Neural cell (in vitro differentiated cells): Measurements from ENCODE around the gene OVAAL. TPM values are rescaled to one million over a fixed set of nuclear protein-coding genes. Genes with fewer than 3 reads are reported as not detected.

Source experiments
- H2AFZ ChIP-seq: fragments of 200-600, 300-800 bp; sonication (generic), shearing (Covaris generic); 2 replicates; pipeline ENCODE4 v1.6.0; 2014; ENCODE audit warnings: low read depth, mild to moderate bottlenecking, antibody characterized with exemption, low read length, moderate library complexity
- H3F3A ChIP-seq: fragments of 200-600 bp; shearing (Covaris generic); 2 replicates; pipeline ENCODE4 v1.6.1; 2016; ENCODE audit warnings: mild to moderate bottlenecking, moderate library complexity, mixed read lengths, antibody characterized with exemption, low read length; ENCODE audit not compliant: insufficient read depth, poor library complexity, severe bottlenecking
- H3K27ac ChIP-seq: fragments of 200-600, 300-800 bp; sonication (generic), shearing (Covaris generic); 2 replicates; pipeline ENCODE4 v1.5.1; 2014; ENCODE audit warnings: mild to moderate bottlenecking, low read length, moderate library complexity
- H3K27me3 ChIP-seq: fragments of 300-800, 200-600 bp; sonication (generic), shearing (Covaris generic); 2 replicates; pipeline ENCODE4 v1.6.0; 2014; ENCODE audit warnings: mild to moderate bottlenecking, low read depth, low read length, moderate library complexity; ENCODE audit not compliant: insufficient read depth
- H3K36me3 ChIP-seq: fragments of 300-800, 200-600 bp; sonication (generic), shearing (Covaris generic); 2 replicates; pipeline ENCODE4 v1.5.1; 2014; ENCODE audit warnings: mild to moderate bottlenecking, antibody characterized with exemption, low read length, moderate library complexity; ENCODE audit not compliant: insufficient read depth
- H3K4me2 ChIP-seq: fragments of 300-800, 200-600 bp; sonication (generic), shearing (Covaris generic); 2 replicates; pipeline ENCODE4 v1.6.0; 2014; ENCODE audit warnings: mild to moderate bottlenecking, low read length
- H3K4me3 ChIP-seq: fragments of 300-800, 200-600 bp; sonication (generic), shearing (Covaris generic); 2 replicates; pipeline ENCODE4 v1.5.1; 2014; ENCODE audit warnings: mild to moderate bottlenecking, low read length, moderate library complexity
- H3K79me2 ChIP-seq: fragments of 200-600 bp; shearing (Covaris generic); replicated peaks from 2 replicates; pipeline ENCODE4 v1.6.0; 2014; ENCODE audit warnings: mild to moderate bottlenecking, low read length, moderate library complexity; ENCODE audit not compliant: insufficient read depth
- H3K9ac ChIP-seq: fragments of 300-800, 200-600 bp; sonication (generic), shearing (Covaris generic); 2 replicates; pipeline ENCODE4 v1.6.1; 2016; ENCODE audit warnings: mild to moderate bottlenecking, low read length, mixed read lengths
- H3K9me2 ChIP-seq: fragments of 200-600 bp; shearing (Covaris generic); 2 replicates; pipeline ENCODE4 v1.6.1; 2016; ENCODE audit warnings: mild to moderate bottlenecking, low read length, mixed read lengths; ENCODE audit not compliant: insufficient read depth
- H3K9me3 ChIP-seq: fragments of 200-600, 300-800 bp; sonication (generic), shearing (Covaris generic); 2 replicates; pipeline ENCODE4 v1.6.1; 2016; ENCODE audit warnings: mild to moderate bottlenecking, mixed run types, low read length, moderate library complexity, mixed read lengths
- H4K20me1 ChIP-seq: fragments of 200-600 bp; shearing (Covaris generic); 2 replicates; pipeline ENCODE4 v1.6.1; 2016; ENCODE audit warnings: mild to moderate bottlenecking, mixed run types; ENCODE audit not compliant: insufficient read depth
- EP300 ChIP-seq: fragments of 450-650 bp; conservative IDR thresholded peaks from 2 replicates; pipeline ENCODE4 v1.6.1; 2014; ENCODE audit warnings: antibody characterized with exemption, mild to moderate bottlenecking, moderate library complexity; ENCODE audit not compliant: poor library complexity, severe bottlenecking
- EZH2 ChIP-seq: fragments of 200-600, 300-800 bp; shearing (Covaris generic), sonication (generic); IDR thresholded peaks from 2 replicates; pipeline ENCODE4 v1.6.1; 2014; ENCODE audit warnings: antibody characterized with exemption, low read length, borderline replicate concordance, mild to moderate bottlenecking; ENCODE audit not compliant: insufficient read depth, poor library complexity, severe bottlenecking
- MXI1 ChIP-seq: fragments of 450-650 bp; conservative IDR thresholded peaks from 2 replicates; pipeline ENCODE4 v1.6.1; 2014; ENCODE audit warnings: antibody characterized with exemption, mild to moderate bottlenecking; ENCODE audit not compliant: poor library complexity, severe bottlenecking
- POLR2AphosphoS5 ChIP-seq: IDR thresholded peaks from 2 replicates; pipeline ENCODE4 v1.6.1; 2012
- RAD21 ChIP-seq: fragments of 450-650 bp; conservative IDR thresholded peaks from 2 replicates; pipeline ENCODE4 v1.6.1; 2014; ENCODE audit warnings: antibody characterized with exemption, mild to moderate bottlenecking, moderate library complexity
- SMC3 ChIP-seq: fragments of 450-650 bp; conservative IDR thresholded peaks from 2 replicates; pipeline ENCODE4 v1.6.1; 2014; ENCODE audit warnings: antibody characterized with exemption, mild to moderate bottlenecking, moderate library complexity; ENCODE audit not compliant: poor library complexity
- TAF1 ChIP-seq: IDR thresholded peaks from 2 replicates; pipeline ENCODE4 v1.6.1; 2012; ENCODE audit warnings: low read depth
- polyA plus RNA-seq: library from polyadenylated mRNA; depleted of rRNA; stranded (reverse); fragments of >200 nt; gene quantifications from 2 replicates; pipeline ENCODE4 v1.2.3, GENCODE V29; 2014
- TF ChIP-seq, protein P1 (sequence below): fragments of 450-650 bp; IDR thresholded peaks from 2 replicates; pipeline ENCODE4 v1.5.1; 2014; ENCODE audit warnings: antibody characterized with exemption, mild to moderate bottlenecking, moderate library complexity; ENCODE audit not compliant: poor library complexity, severe bottlenecking
- TF ChIP-seq, protein P2 (sequence below): IDR thresholded peaks from 2 replicates; pipeline ENCODE4 v1.6.1; 2012; ENCODE audit warnings: borderline replicate concordance

OVAAL gene
- polyA plus RNA-seq, 1 donor from 2014 or later = not detected

DNA sequence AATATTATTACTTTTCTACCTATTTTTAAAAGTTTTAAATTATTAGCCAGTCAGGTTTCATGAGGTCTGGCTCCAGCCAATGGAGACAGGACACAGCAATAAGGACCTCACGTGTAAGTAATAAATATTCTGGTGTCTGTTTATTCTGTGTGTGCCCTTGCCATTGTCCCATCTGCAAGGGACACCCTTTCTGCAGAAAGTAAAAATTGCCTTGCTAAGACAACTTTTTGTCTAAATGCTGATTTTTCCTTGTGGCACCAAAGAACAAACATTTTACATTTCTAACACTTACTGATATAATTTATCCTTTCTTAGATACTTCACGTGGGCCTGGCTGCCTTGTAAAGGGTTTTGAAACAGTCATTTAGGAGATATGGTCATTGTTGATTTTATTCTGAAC, 29.4 kb downstream of the OVAAL start:
- H3K27ac ChIP-seq = no peak overlapping the region

DNA sequence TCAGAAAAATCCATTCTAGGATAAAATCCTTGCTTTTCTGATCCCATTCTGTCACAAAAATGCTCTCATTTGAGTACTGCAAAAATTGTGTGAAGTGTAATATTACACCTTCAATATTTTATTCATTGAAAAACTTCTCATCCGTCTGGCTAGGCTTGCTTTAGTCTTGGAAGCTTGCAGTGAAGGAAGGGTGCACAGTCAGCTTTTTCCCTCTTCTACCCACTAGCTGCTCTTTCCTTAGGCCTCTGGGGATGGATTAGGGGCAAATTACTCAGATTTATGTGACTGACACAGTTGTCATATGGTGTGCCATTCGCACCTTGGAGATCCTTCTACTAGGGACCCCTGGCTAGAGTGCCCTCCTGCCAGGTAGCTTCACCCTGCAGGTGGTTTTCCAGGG, 32.1 kb downstream of the OVAAL start:
- no peaks in the 10 kb centered on the region for H3K9me3 ChIP-seq
- H3K4me2 ChIP-seq = no peak overlapping the region
- H3K9ac ChIP-seq = no peak overlapping the region
- H4K20me1 ChIP-seq = no peaks in the 10 kb centered on the region
- no peaks in the 10 kb centered on the region for H3F3A ChIP-seq
- H3K4me3 ChIP-seq = no peak overlapping the region
- no peaks in the 10 kb centered on the region for H3K27me3 ChIP-seq
- H3K9me2 ChIP-seq = no peaks in the 10 kb centered on the region
- no peak overlapping the region for H2AFZ ChIP-seq
- H3K79me2 ChIP-seq = no peaks in the 10 kb centered on the region
- no peak overlapping the region for H3K27ac ChIP-seq
- TF ChIP-seq MXI1 (no peak), EZH2 (no peak), EP300 (no peak), RAD21 (no peak), SMC3 (no peak), TAF1 (no peak), POLR2AphosphoS5 (no peak)
- TF ChIP-seq, protein P1, sequence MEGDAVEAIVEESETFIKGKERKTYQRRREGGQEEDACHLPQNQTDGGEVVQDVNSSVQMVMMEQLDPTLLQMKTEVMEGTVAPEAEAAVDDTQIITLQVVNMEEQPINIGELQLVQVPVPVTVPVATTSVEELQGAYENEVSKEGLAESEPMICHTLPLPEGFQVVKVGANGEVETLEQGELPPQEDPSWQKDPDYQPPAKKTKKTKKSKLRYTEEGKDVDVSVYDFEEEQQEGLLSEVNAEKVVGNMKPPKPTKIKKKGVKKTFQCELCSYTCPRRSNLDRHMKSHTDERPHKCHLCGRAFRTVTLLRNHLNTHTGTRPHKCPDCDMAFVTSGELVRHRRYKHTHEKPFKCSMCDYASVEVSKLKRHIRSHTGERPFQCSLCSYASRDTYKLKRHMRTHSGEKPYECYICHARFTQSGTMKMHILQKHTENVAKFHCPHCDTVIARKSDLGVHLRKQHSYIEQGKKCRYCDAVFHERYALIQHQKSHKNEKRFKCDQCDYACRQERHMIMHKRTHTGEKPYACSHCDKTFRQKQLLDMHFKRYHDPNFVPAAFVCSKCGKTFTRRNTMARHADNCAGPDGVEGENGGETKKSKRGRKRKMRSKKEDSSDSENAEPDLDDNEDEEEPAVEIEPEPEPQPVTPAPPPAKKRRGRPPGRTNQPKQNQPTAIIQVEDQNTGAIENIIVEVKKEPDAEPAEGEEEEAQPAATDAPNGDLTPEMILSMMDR = no peak
- TF ChIP-seq, protein P2, sequence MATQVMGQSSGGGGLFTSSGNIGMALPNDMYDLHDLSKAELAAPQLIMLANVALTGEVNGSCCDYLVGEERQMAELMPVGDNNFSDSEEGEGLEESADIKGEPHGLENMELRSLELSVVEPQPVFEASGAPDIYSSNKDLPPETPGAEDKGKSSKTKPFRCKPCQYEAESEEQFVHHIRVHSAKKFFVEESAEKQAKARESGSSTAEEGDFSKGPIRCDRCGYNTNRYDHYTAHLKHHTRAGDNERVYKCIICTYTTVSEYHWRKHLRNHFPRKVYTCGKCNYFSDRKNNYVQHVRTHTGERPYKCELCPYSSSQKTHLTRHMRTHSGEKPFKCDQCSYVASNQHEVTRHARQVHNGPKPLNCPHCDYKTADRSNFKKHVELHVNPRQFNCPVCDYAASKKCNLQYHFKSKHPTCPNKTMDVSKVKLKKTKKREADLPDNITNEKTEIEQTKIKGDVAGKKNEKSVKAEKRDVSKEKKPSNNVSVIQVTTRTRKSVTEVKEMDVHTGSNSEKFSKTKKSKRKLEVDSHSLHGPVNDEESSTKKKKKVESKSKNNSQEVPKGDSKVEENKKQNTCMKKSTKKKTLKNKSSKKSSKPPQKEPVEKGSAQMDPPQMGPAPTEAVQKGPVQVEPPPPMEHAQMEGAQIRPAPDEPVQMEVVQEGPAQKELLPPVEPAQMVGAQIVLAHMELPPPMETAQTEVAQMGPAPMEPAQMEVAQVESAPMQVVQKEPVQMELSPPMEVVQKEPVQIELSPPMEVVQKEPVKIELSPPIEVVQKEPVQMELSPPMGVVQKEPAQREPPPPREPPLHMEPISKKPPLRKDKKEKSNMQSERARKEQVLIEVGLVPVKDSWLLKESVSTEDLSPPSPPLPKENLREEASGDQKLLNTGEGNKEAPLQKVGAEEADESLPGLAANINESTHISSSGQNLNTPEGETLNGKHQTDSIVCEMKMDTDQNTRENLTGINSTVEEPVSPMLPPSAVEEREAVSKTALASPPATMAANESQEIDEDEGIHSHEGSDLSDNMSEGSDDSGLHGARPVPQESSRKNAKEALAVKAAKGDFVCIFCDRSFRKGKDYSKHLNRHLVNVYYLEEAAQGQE = no peak
- H3K36me3 ChIP-seq = no peaks in the 10 kb centered on the region

More for the DNA sequence above, 29.4 kb downstream of the OVAAL start:
- H3K9ac ChIP-seq = no peak overlapping the region
- H3K4me3 ChIP-seq = no peak overlapping the region
- H4K20me1 ChIP-seq = no peaks in the 10 kb centered on the region
- H2AFZ ChIP-seq = no peak overlapping the region
- H3K4me2 ChIP-seq = no peak overlapping the region
- no peak for TF ChIP-seq TAF1
- TF ChIP-seq MXI1 = no peak
- no peak for TF ChIP-seq SMC3
- TF ChIP-seq, protein P1 = no peak
- no peak for TF ChIP-seq EZH2
- H3K36me3 ChIP-seq = no peaks in the 10 kb centered on the region
- H3K9me3 ChIP-seq = no peaks in the 10 kb centered on the region
- no peaks in the 10 kb centered on the region for H3K27me3 ChIP-seq
- no peaks in the 10 kb centered on the region for H3F3A ChIP-seq
- no peaks in the 10 kb centered on the region for H3K79me2 ChIP-seq
- no peaks in the 10 kb centered on the region for H3K9me2 ChIP-seq
